Endothelial cell of umbilical vein (primary cell): ENCODE data around the gene CHD5. TPM values are rescaled to one million over a fixed set of nuclear protein-coding genes. Genes with fewer than 3 reads are reported as not detected.

Experiments used
- BruUV-seq: library from RNA; stranded (reverse); fragments of 400-500 nt; replicated peaks from 2 replicates; lab custom pipeline; 2021; lab: Mats Ljungman, UMichigan
- CTCF ChIA-PET: fragments of 300-600, 350-600 bp; sonication (Branson Sonifier 250); formaldehyde crosslinking; loops from one replicate; lab custom pipeline; 2021; ENCODE audit warnings: antibody characterized with exemption, inconsistent platforms; lab: Charles Lee
- POLR2A ChIA-PET: fragments of 300-600, 350-600 bp; sonication (Branson Sonifier 250); formaldehyde crosslinking; loops from one replicate; lab custom pipeline; 2021; ENCODE audit warnings: antibody characterized with exemption, inconsistent platforms; lab: Charles Lee
- DNase-seq: peaks from one replicate; pipeline ENCODE4 v3.0.0-alpha.2; 2011; ENCODE audit warnings: low read depth, low spot score
- FAIRE-seq: peaks from 2 replicates; lab custom pipeline; 2011; peaks lifted over from hg19 to GRCh38; lab: Jason Lieb, UNC
- H2AFZ ChIP-seq: 2 replicates; pipeline ENCODE4 v1.6.0; 2012; ENCODE audit warnings: low read depth, low read length, control low read depth, inconsistent platforms
- H3K27ac ChIP-seq: 2 replicates; pipeline ENCODE4 v1.5.1; 2011; ENCODE audit warnings: low read depth, mild to moderate bottlenecking, control low read depth, low read length, moderate library complexity; ENCODE audit not compliant: insufficient read depth
- H3K27me3 ChIP-seq, 2 experiments: 2 replicates each; pipeline versions ENCODE4 v1.6.0 to v1.6.1; 2011; ENCODE audit warnings: low read length in 2 of 2, mixed read lengths in 1 of 2; ENCODE audit not compliant: control insufficient read depth in 2 of 2, insufficient read depth in 2 of 2
- H3K36me3 ChIP-seq, 2 experiments: 2 replicates in 1 of 2; 3 replicates in 1 of 2; pipeline ENCODE4 v1.5.1; 2011; ENCODE audit warnings: low read length in 2 of 2, mild to moderate bottlenecking in 1 of 2, moderate library complexity in 1 of 2; ENCODE audit not compliant: control insufficient read depth in 2 of 2, insufficient read depth in 2 of 2; ENCODE audit errors: extremely low read depth in 1 of 2
- H3K4me1 ChIP-seq: 3 replicates; pipeline ENCODE4 v1.5.1; 2011; ENCODE audit warnings: mild to moderate bottlenecking, low read length; ENCODE audit not compliant: control insufficient read depth, insufficient read depth; ENCODE audit errors: extremely low read depth
- H3K4me2 ChIP-seq: 2 replicates; pipeline ENCODE4 v1.6.1; 2011; ENCODE audit warnings: low read length, control low read depth, mixed read lengths; ENCODE audit not compliant: insufficient read depth
- H3K4me3 ChIP-seq, 3 experiments: fragments of 200-600 bp in 1 of 3; sonication (generic), shearing (Covaris generic) in 1 of 3; replicated peaks in 1 of 3; 2 replicates each; pipeline ENCODE4 v1.5.1; 2011 to 2016; ENCODE audit warnings: control low read depth in 3 of 3, low read length in 3 of 3, mild to moderate bottlenecking in 2 of 3, inconsistent platforms in 1 of 3, low read depth in 1 of 3, moderate library complexity in 1 of 3; ENCODE audit not compliant: insufficient read depth in 1 of 3
- H3K79me2 ChIP-seq: 2 replicates; pipeline ENCODE4 v1.6.0; 2012; ENCODE audit warnings: low read length, inconsistent platforms; ENCODE audit not compliant: control insufficient read depth, insufficient read depth
- H3K9ac ChIP-seq: replicated peaks from 2 replicates; pipeline ENCODE3; 2011; ENCODE audit warnings: low read length, control low read depth; ENCODE audit not compliant: insufficient read depth; ENCODE audit errors: extremely low read depth
- H3K9me1 ChIP-seq: replicated peaks from 3 replicates; pipeline ENCODE4 v1.6.0; 2011; ENCODE audit warnings: mild to moderate bottlenecking, low read length; ENCODE audit not compliant: control insufficient read depth, insufficient read depth; ENCODE audit errors: extremely low read depth
- H3K9me3 ChIP-seq: replicated peaks from 2 replicates; pipeline ENCODE4 v1.5.1; 2012; ENCODE audit warnings: low read length, inconsistent platforms; ENCODE audit not compliant: control insufficient read depth, insufficient read depth
- H4K20me1 ChIP-seq: replicated peaks from 2 replicates; pipeline ENCODE3; 2011; ENCODE audit warnings: mild to moderate bottlenecking, low read length; ENCODE audit not compliant: control insufficient read depth, insufficient read depth; ENCODE audit errors: extremely low read depth
- EZH2 ChIP-seq: IDR thresholded peaks from 2 replicates; pipeline ENCODE4 v1.6.1; 2012; ENCODE audit warnings: borderline replicate concordance, low read depth, mild to moderate bottlenecking, moderate library complexity, low read length, inconsistent platforms; ENCODE audit not compliant: severe bottlenecking
- FOS ChIP-seq: IDR thresholded peaks from 2 replicates; pipeline ENCODE4 v1.6.1; 2011; ENCODE audit warnings: mild to moderate bottlenecking, low read length, moderate library complexity, borderline replicate concordance; ENCODE audit not compliant: insufficient read depth
- GATA2 ChIP-seq: IDR thresholded peaks from 2 replicates; pipeline ENCODE4 v1.7.0; 2011; ENCODE audit warnings: low read depth, mild to moderate bottlenecking, moderate library complexity, mixed read lengths, low read length; ENCODE audit not compliant: insufficient read length, insufficient read depth
- JUN ChIP-seq: IDR thresholded peaks from 2 replicates; pipeline ENCODE4 v1.6.1; 2011; ENCODE audit warnings: borderline replicate concordance, low read depth; ENCODE audit not compliant: insufficient read length, insufficient read depth
- MYC ChIP-seq: IDR thresholded peaks from one replicate; pipeline ENCODE4 v1.6.1; 2011; ENCODE audit warnings: mild to moderate bottlenecking, low read depth, low read length
- POLR2A ChIP-seq: IDR thresholded peaks from 2 replicates; pipeline ENCODE4 v1.6.1; 2012; ENCODE audit warnings: low read depth, mild to moderate bottlenecking, control low read depth, low read length
- POLR2AphosphoS5 ChIP-seq: IDR thresholded peaks from 2 replicates; pipeline ENCODE4 v1.6.1; 2012; ENCODE audit warnings: low read depth, mild to moderate bottlenecking, control low read depth, low read length, moderate library complexity; ENCODE audit not compliant: insufficient read depth
- dilution Hi-C: fragments of 300-500 bp; cut with MboI; formaldehyde crosslinking; loops from one replicate; pipeline ENCODE4 v1.15.0; 2019; ENCODE audit warnings: low sequenced_read_pairs; ENCODE audit not compliant: extremely low pct_ligation_motif_present
- intact Hi-C: fragments of 100-400 bp; cut with micrococcal nuclease; formaldehyde crosslinking; loops from one replicate; pipeline ENCODE4 v1.10.0; 2022
- polyA plus RNA-seq, 4 experiments: library from polyadenylated mRNA; depleted of rRNA in 3 of 4; stranded (reverse) in 3 of 4; unstranded in 1 of 4; fragments of >200 nt; gene quantifications; 2 replicates each; pipeline versions ENCODE4 v1.2.1 to v1.2.3, GENCODE V29; 2011 to 2012; ENCODE audit warnings: missing spikeins in 1 of 4
- total RNA-seq: library from RNA; stranded (reverse); gene quantifications from 2 replicates; pipeline ENCODE4 v1.2.3, GENCODE V29; 2021
- TF ChIP-seq, protein P1 (sequence below): IDR thresholded peaks from 2 replicates; pipeline ENCODE4 v1.6.1; 2011; ENCODE audit not compliant: insufficient read depth, insufficient read length
- TF ChIP-seq, protein P2 (sequence below), 2 donors: IDR thresholded peaks; 1 replicate in 1 of 2; 2 replicates in 1 of 2; pipeline ENCODE4 v1.5.1; 2011; ENCODE audit warnings: low read length in 2 of 2, mild to moderate bottlenecking in 2 of 2, moderate library complexity in 2 of 2, control low read depth in 1 of 2, inconsistent platforms in 1 of 2, low read depth in 1 of 2; ENCODE audit not compliant: insufficient read depth in 1 of 2; ENCODE audit errors: extremely low read depth in 1 of 2

The CHD5 gene
- total and polyA plus RNA-seq, 2 donors (not counting 3 experiments of a cell fraction or from before 2014, with no cell fraction given) = 0.04 to 0.11 TPM

DNA sequence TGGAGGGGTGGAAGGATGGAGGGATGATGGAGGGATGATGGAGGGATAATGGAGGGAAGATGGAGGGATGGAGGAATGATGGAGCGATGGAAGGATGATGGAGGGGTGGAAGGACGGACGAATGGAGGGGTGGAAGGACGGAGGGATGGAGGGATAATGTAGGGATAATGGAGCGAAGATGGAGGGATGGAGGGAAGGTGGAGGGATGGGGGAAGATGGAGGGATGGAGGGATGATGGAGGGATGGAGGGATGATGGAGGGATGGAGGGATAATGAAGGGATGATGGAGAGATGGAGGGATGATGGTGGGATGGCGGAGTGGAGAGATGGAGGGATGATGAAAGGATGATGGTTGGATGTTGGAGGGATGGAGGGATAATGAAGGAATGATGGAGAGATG is 73.1 kb downstream of the CHD5 start:
- dilution Hi-C loops = no loop called here
- no TSS peak for BruUV-seq

More for the DNA sequence above, 73.1 kb downstream of the CHD5 start:
- ChIA-PET POLR2A (interaction anchor here (0.6 kb wide), 1 partner anchor 20 kb away, joined by 9 read pairs; no protein-coding TSS in a partner anchor), CTCF (interaction anchor here (2.2 kb wide), 1 partner anchor 54 kb away, joined by 5 read pairs; no protein-coding TSS in a partner anchor)
- no peaks in the 10 kb centered on the region for H3K79me2 ChIP-seq
- H3K36me3 ChIP-seq = no peaks in the 10 kb centered on the region
- H3K27ac ChIP-seq = no peak overlapping the region
- no peaks in the 10 kb centered on the region for H3K27me3 ChIP-seq
- no peak for DNase-seq
- no peaks in the 10 kb centered on the region for H3K9me3 ChIP-seq
- no peak overlapping the region for H3K4me2 ChIP-seq
- no peak overlapping the region for H3K9ac ChIP-seq
- no peaks in the 10 kb centered on the region for H4K20me1 ChIP-seq
- no peaks in the 10 kb centered on the region for H3K9me1 ChIP-seq
- H3K4me3 ChIP-seq = no peak overlapping the region
- no peaks in the 10 kb centered on the region for H3K4me1 ChIP-seq
- TF ChIP-seq POLR2AphosphoS5 = no peak
- TF ChIP-seq, protein P1, sequence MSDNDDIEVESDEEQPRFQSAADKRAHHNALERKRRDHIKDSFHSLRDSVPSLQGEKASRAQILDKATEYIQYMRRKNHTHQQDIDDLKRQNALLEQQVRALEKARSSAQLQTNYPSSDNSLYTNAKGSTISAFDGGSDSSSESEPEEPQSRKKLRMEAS = no peak
- TF ChIP-seq POLR2A = no peak
- no peak for TF ChIP-seq JUN
- TF ChIP-seq, protein P2, sequence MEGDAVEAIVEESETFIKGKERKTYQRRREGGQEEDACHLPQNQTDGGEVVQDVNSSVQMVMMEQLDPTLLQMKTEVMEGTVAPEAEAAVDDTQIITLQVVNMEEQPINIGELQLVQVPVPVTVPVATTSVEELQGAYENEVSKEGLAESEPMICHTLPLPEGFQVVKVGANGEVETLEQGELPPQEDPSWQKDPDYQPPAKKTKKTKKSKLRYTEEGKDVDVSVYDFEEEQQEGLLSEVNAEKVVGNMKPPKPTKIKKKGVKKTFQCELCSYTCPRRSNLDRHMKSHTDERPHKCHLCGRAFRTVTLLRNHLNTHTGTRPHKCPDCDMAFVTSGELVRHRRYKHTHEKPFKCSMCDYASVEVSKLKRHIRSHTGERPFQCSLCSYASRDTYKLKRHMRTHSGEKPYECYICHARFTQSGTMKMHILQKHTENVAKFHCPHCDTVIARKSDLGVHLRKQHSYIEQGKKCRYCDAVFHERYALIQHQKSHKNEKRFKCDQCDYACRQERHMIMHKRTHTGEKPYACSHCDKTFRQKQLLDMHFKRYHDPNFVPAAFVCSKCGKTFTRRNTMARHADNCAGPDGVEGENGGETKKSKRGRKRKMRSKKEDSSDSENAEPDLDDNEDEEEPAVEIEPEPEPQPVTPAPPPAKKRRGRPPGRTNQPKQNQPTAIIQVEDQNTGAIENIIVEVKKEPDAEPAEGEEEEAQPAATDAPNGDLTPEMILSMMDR (IDR thresholded peaks at IDR 0.05; ENCODE audit: extremely low read depth in 1 of 2, insufficient read depth in 1 of 2, low read depth in 1 of 2, low read length in 2 of 2) = no peak
- TF ChIP-seq MYC = no peak
- TF ChIP-seq GATA2 = no peak
- no peak for TF ChIP-seq FOS
- TF ChIP-seq EZH2 = no peak
- H2AFZ ChIP-seq = no peak overlapping the region
- no peak for FAIRE-seq
- intact Hi-C loops = no loop called here
